Choroid plexus epithelial cell (primary cell): ENCODE data around the gene INTS1.

Source experiments
- DNase-seq: peaks from one replicate; pipeline ENCODE4 v3.0.0-alpha.2; 2010; ENCODE audit warnings: low read depth
- H3K4me3 ChIP-seq: 2 replicates; pipeline ENCODE4 v1.5.1; 2011; ENCODE audit warnings: low read depth, mild to moderate bottlenecking, control low read depth, low read length, moderate library complexity
- TF ChIP-seq, protein P1 (sequence below): conservative IDR thresholded peaks from 2 replicates; pipeline ENCODE4 v1.5.1; 2011; ENCODE audit warnings: low read depth, mild to moderate bottlenecking, control low read depth, inconsistent platforms, low read length, moderate library complexity

The INTS1 gene

GRCh38 chr7:1495564-1496242 lies 8.5 kb downstream of the INTS1 start:
- no peak for DNase-seq
- TF ChIP-seq, protein P1, sequence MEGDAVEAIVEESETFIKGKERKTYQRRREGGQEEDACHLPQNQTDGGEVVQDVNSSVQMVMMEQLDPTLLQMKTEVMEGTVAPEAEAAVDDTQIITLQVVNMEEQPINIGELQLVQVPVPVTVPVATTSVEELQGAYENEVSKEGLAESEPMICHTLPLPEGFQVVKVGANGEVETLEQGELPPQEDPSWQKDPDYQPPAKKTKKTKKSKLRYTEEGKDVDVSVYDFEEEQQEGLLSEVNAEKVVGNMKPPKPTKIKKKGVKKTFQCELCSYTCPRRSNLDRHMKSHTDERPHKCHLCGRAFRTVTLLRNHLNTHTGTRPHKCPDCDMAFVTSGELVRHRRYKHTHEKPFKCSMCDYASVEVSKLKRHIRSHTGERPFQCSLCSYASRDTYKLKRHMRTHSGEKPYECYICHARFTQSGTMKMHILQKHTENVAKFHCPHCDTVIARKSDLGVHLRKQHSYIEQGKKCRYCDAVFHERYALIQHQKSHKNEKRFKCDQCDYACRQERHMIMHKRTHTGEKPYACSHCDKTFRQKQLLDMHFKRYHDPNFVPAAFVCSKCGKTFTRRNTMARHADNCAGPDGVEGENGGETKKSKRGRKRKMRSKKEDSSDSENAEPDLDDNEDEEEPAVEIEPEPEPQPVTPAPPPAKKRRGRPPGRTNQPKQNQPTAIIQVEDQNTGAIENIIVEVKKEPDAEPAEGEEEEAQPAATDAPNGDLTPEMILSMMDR: no peak
- no peak overlapping the region for H3K4me3 ChIP-seq

- no peak overlapping the region for H3K4me3 ChIP-seq
Observed at GRCh38 chr7:1494866-1495563, 9.2 kb downstream of the INTS1 start.

GRCh38 chr7:1494447-1494846 lies 9.7 kb downstream of the INTS1 start:
- DNase-seq: no peak
- TF ChIP-seq, protein P1: no peak
- H3K4me3 ChIP-seq: no peak overlapping the region

More at GRCh38 chr7:1494866-1495563, 9.2 kb downstream of the INTS1 start:
- TF ChIP-seq, protein P1: no peak
- no peak for DNase-seq

DNA sequence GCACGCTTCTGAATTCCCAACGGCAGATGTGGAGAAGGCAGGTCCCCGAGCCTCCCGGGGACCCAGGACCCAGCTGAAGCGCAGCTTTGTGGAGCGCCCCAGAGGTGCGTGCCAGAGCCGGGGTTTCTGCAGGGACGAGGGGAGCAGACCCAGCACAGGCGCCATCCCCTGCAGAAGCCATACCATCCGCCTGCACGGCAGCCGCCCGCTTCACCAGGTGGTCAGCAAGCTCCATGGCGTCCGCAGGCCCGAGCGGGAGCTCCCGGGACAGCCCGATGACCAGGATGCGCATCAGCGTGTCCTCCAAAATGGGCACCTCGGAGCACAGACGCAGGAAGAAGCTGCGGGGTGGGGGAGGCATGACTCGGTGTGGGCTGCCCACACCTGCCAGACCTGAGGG lies 10.6 kb downstream of the INTS1 start:
- TF ChIP-seq, protein P1: no peak
- no peak overlapping the region for H3K4me3 ChIP-seq
- DNase-seq: no peak

DNA sequence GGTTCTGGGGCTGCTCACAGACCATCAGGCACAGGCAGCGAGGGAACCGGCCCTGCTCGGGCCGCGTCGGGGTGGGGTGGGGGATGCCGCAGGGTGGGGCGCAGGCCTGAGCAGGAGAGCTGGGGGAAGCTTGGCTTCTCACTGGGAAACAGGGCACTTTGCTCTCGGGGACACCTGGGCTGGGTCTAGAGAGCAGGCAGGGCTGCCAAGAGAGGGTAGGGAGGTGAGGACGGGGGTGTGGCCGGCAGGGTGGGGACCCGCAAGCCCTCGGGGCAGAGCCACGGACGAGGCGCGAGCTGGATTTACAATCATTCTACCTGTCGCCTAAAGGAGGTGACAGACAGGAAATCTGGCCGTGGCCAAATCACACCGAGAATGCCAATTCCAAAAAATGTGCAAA lies 11.1 kb downstream of the INTS1 start:
- no peak for DNase-seq
- H3K4me3 ChIP-seq: no peak overlapping the region
- TF ChIP-seq, protein P1: no peak

GRCh38 chr7:1492640-1493039 lies 11.5 kb downstream of the INTS1 start:
- no peak overlapping the region for H3K4me3 ChIP-seq

More at GRCh38 chr7:1492640-1493039, 11.5 kb downstream of the INTS1 start:
- TF ChIP-seq, protein P1: no peak
- DNase-seq: no peak
